ENCODE results near the gene SS18L1.
A peak's percentile ranks its signal among the peaks of the same experiment; 100 is the strongest.

SS18L1 gene

GRCh38 chr20:62156254-62156556, 12.6 kb downstream of the SS18L1 start:
- no peak for DNase-seq (ENCODE audit: low spot score)

- DNase-seq (ENCODE audit: low spot score): peak; percentile 93
Measured at GRCh38 chr20:62156592-62157386, 13.2 kb downstream of the SS18L1 start.

GRCh38 chr20:62157387-62158087, 14.0 kb downstream of the SS18L1 start:
- DNase-seq (ENCODE audit: low spot score): no peak

- no peak for DNase-seq (ENCODE audit: low spot score)
Measured at GRCh38 chr20:62158088-62158400, 14.5 kb downstream of the SS18L1 start.

- DNase-seq (ENCODE audit: low spot score): no peak
Measured at GRCh38 chr20:62158541-62158940, 15.0 kb downstream of the SS18L1 start.

- DNase-seq (ENCODE audit: low spot score): no peak
Measured at GRCh38 chr20:62159052-62159451, 15.5 kb downstream of the SS18L1 start.

GRCh38 chr20:62159839-62160238, 16.3 kb downstream of the SS18L1 start:
- no peak for DNase-seq (ENCODE audit: low spot score)

GRCh38 chr20:62160253-62160652, 16.7 kb downstream of the SS18L1 start:
- no peak for DNase-seq (ENCODE audit: low spot score)

- DNase-seq (ENCODE audit: low spot score): no peak
Measured at GRCh38 chr20:62160876-62161275, 17.3 kb downstream of the SS18L1 start.

GRCh38 chr20:62161347-62161746, 17.8 kb downstream of the SS18L1 start:
- no peak for DNase-seq (ENCODE audit: low spot score)

GRCh38 chr20:62162765-62163484, 19.4 kb downstream of the SS18L1 start:
- no peak for DNase-seq (ENCODE audit: low spot score)

- DNase-seq (ENCODE audit: low spot score): no peak
Measured at GRCh38 chr20:62163485-62163865, 19.9 kb downstream of the SS18L1 start.

- DNase-seq (ENCODE audit: low spot score): no peak
Measured at GRCh38 chr20:62163986-62164762, 20.6 kb downstream of the SS18L1 start.

GRCh38 chr20:62164879-62165761, 21.6 kb downstream of the SS18L1 start:
- no peak for DNase-seq (ENCODE audit: low spot score)

GRCh38 chr20:62165762-62166399, 22.3 kb downstream of the SS18L1 start:
- peak; percentile 93 for DNase-seq (ENCODE audit: low spot score)

GRCh38 chr20:62167474-62167873, 23.9 kb downstream of the SS18L1 start:
- DNase-seq (ENCODE audit: low spot score): no peak

- DNase-seq (ENCODE audit: low spot score): no peak
Measured at GRCh38 chr20:62168061-62168460, 24.5 kb downstream of the SS18L1 start.

- no peak for DNase-seq (ENCODE audit: low spot score)
Measured at GRCh38 chr20:62168890-62169435, 25.4 kb downstream of the SS18L1 start.

GRCh38 chr20:62170536-62170935, 27.0 kb downstream of the SS18L1 start:
- no peak for DNase-seq (ENCODE audit: low spot score)

- DNase-seq (ENCODE audit: low spot score): no peak
Measured at GRCh38 chr20:62171245-62171644, 27.7 kb downstream of the SS18L1 start.

- DNase-seq (ENCODE audit: low spot score): no peak
Measured at GRCh38 chr20:62172666-62173065, 29.1 kb downstream of the SS18L1 start.

Measured in HuH-7 (cell line).